Gastrocnemius medialis (tissue), 4 donors: ENCODE results near the gene ZNF414.

Source experiments
- CTCF ChIP-seq, 5 experiments: fragments of 450-650 bp in 3 of 5; fragments of 200-600 bp in 2 of 5; sonication (generic) in 2 of 5; IDR thresholded peaks in 4 of 5; conservative IDR thresholded peaks in 1 of 5; 1 replicate in 4 of 5; 2 replicates in 1 of 5; pipeline ENCODE4 v1.5.1; 2016 to 2019; ENCODE audit warnings: antibody characterized with exemption in 5 of 5, mild to moderate bottlenecking in 3 of 5, moderate library complexity in 3 of 5
- POLR2A ChIP-seq, 2 donors: fragments of 450-650 bp; IDR thresholded peaks; one replicate each; pipeline ENCODE4 v1.6.1; 2017; ENCODE audit warnings: antibody characterized with exemption in 2 of 2, mild to moderate bottlenecking in 2 of 2, moderate library complexity in 2 of 2

GRCh38 chr19:8485561-8486371, 28.2 kb downstream of the ZNF414 start:
- TF ChIP-seq CTCF (IDR thresholded peaks at IDR 0.05 in 4 of 5, conservative IDR thresholded peaks at IDR 0.05 in 1 of 5): no peak
- no peak for TF ChIP-seq POLR2A (IDR thresholded peaks at IDR 0.05)
